GM21786 (cell line): ENCODE measurements around the gene CDH3.

Experiments
- ATAC-seq: cut with Tn5 transposase; IDR thresholded peaks from one replicate; pipeline ENCODE4 v1.9.1; 2021; ENCODE audit not compliant: unreplicated experiment

CDH3 gene

DNA sequence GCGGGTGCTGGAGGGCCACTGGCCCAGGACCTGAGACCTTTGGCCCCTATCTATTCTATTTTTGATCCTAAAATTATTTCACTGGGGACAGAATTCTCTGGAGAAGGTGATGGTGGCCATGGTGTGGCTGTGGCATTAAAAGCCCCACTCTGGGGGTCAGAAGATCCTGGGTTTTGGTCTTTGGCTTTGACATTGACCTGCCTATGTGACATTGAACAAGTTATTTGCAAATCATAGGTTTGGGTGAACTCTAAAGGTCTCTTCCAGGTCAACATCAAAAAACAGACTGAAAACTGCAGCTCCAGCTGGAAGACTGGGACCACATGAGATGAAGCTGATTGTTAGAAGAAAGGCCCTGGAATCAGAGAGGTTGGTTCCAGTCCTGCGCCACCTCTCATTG lies 89.7 kb downstream of the CDH3 start:
- ATAC-seq: no peak

DNA sequence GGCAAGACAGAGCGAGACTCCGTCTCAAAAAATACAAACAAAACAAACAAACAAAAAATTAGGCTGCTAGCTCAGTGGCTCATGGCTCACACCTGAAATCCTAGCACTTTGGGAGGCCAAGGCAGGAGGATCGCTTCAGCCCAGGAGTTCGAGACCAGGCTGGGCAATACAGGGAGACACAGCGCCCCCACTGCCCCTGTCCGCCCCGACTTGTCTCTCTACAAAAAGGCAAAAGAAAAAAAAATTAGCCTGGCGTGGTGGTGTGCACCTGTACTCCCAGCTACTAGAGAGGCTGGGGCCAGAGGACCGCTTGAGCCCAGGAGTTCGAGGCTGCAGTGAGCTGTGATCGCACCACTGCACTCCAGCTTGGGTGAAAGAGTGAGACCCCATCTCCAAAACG lies 91.5 kb downstream of the CDH3 start:
- ATAC-seq: no peak

DNA sequence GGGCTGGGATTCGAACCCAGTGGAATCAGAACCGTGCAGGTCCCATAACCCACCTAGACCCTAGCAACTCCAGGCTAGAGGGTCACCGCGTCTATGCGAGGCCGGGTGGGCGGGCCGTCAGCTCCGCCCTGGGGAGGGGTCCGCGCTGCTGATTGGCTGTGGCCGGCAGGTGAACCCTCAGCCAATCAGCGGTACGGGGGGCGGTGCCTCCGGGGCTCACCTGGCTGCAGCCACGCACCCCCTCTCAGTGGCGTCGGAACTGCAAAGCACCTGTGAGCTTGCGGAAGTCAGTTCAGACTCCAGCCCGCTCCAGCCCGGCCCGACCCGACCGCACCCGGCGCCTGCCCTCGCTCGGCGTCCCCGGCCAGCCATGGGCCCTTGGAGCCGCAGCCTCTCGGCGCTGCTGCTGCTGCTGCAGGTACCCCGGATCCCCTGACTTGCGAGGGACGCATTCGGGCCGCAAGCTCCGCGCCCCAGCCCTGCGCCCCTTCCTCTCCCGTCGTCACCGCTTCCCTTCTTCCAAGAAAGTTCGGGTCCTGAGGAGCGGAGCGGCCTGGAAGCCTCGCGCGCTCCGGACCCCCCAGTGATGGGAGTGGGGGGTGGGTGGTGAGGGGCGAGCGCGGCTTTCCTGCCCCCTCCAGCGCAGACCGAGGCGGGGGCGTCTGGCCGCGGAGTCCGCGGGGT lies 92.1 kb downstream of the CDH3 start, which contains the start of gene CDH1:
CDH1 (plus strand) TSS at position 247 of the 684 bp plus-strand sequence; CDS start at position 371, 124 bp downstream.
- ATAC-seq: no peak

DNA sequence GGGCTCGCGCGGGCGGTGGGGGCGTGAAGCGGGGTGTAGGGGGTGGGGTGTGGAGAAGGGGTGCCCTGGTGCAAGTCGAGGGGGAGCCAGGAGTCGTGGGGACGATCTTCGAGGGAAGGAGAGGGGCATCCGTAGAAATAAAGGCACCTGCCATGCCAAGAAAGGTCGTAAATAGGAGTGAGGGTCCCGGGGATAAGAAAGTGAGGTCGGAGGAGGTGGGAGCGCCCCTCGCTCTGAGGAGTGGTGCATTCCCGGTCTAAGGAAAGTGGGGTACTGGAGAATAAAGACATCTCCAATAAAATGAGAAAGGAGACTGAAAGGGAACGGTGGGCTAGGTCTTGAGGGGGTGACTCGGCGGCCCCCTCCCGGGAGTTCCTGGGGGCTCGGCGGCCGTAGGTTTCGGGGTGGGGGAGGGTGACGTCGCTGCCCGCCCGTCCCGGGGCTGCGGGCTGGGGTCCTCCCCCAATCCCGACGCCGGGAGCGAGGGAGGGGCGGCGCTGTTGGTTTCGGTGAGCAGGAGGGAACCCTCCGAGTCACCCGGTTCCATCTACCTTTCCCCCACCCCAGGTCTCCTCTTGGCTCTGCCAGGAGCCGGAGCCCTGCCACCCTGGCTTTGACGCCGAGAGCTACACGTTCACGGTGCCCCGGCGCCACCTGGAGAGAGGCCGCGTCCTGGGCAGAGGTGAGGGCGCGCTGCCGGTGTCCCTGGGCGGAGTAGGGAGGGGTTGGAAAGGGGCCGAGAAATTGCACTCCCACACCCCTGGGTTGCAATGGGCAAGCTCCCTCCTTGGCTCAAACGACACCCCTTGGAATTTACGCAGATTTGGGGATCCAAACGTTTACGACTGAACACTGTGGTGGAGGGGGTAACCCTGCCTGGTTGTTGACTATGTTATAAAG lies 92.9 kb downstream of the CDH3 start:
- ATAC-seq: no peak

DNA sequence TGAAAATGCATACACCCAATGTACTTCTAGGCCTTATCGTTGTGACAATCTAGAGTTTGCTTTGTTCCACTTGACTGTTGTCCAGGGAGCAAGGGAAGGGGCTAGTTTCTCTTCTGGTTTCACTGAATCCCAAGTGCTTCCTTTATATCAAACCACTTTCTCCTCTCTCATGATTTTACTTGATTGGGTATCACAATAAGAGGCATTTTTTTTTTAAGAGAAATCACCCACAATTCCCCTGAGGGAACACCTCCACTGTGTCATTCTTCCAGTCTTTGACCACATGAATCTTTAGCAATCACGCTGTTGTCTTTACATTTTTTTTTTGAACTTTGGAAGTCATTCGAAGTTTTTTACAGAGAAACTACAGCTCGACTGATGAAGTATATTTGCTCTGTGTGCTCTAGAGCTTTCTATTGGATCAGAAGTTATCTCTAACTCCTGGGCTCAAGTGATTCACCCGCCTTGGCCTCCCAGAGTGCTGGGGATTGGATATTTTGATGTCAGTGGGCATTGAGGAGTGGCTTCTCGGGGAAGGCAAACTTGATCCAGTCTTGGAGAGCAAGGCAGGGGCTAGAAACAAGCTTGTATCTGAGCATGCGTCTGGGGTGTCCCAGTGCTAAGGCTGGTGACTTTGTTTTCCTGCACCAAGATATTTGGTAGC lies 95.0 kb downstream of the CDH3 start:
- ATAC-seq: no peak

DNA sequence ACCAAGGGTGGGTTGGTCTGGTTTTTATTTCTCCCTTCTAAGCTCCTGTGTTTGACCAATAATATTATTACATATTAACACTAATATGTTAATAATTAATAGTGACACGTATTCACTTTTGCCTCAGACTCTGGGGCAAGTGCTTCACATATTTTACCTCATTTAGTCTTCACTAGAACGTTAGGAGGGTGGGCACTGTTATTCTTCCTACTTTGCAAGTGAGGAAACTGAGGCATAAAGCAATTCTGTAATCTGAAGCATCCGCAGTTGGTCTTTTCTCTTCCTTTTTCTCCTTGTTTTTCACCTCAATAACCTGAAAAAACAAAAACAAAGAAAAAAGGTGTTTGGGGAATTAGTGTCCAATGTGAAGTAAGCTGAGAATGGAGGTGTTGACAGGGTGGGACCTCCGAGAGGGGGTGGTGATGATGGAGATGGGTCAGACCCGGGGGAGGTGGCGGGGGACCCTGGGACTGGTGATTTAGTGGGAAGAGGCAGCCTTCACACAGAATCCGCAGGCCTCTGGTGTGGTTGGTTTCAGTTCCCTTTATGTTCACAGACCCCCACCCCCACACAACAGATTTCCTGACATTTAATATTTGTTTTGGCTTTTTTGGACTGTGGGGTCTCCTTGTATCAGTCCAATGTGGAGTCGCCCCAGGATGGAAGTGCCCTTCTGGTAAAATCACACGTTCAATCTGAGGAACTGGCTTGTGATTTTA lies 95.7 kb downstream of the CDH3 start:
- ATAC-seq: no peak

DNA sequence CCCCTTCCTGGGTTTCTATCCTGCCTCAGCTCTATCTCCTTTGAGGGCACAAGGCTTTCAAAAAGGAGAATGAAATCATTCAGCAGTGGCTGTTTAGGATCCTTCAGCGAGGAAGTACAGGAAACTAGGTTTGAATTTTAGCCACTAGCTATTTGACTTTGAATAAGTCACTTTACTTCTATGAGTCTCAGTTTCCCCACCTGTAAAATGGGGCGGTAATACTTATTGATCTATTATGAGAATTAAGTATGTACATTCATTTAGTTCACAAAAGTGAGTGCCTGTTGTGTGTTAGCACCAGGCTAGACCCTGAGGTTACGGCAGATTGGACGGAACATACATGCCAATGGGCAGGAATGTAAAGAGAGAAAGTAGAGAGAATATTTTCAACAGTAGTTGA lies 98.6 kb downstream of the CDH3 start:
- no peak for ATAC-seq

DNA sequence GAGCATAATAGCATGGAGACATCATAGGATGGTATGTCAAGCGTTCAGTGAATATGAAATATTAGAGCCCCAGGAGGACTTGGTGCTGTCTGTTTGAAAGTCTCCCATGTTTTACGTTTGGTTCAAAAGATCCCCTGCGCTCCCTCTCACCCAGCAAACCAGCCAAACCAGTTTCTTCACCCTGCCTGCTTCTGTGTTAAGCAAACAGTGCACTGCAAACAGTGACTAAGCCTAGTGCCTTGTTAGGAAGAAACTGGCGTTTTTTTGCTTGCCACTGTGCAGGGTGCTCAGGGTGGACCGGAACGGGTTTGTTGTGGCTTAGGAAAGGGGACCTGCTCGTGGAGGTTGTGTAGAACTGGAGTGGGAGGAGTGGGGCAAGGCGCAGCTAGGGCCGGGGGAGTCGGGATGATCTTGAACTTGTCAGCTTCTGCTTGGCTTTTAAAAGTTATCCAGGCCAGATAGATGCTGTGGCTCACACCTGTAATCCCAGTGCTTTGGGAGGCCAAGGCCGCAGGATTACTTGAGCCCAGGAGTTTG lies 99.7 kb downstream of the CDH3 start:
- no peak for ATAC-seq

DNA sequence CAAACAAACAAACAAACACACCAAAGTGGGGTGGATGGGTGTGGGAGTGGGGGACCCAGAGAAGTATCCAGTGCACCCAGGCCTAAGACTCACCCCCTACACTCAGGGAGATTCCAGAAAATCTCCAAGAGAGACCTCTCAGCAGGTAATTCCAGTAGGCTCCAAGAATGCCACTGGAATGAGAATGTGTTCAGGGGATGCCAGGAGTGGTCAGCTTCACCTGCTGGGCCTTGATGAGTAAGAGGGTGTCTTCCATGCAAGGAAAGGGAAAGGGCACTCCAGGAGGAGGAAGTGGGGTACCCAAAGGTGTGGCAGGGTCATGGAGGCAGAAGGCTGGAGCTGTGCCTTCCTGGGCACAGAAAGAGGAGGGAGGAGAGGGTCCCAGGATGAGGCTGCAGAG lies 101.8 kb downstream of the CDH3 start:
- ATAC-seq: no peak

DNA sequence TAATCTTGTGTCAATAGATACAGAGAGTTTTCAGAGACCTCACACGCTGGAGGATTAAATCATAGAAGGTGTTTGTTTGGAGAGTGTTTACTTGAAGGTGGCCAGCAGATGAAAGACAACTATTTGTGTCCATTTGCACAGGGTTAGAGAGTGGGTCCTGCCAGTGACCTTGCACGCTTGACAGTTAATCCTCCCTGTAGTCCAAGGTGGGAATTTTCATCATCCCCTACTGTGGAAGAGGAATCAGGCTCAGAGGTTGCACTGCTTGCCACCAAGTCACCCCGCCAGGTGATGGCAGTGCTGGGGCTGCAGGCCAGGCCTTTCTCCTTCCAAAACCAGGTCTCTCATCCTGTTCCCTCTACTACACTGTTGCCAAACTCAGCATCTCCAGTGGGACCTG lies 104.3 kb downstream of the CDH3 start:
- no peak for ATAC-seq
